ENCODE results near the gene KRT15. TPM values are rescaled to one million over a fixed set of nuclear protein-coding genes. Genes with fewer than 3 reads are reported as not detected.

Gene KRT15
- total and polyA plus RNA-seq, 10 of the 15 experiments (the other 5 are each of a cell fraction or from before 2014, with no cell fraction given) = 0.06 to 0.17 TPM; not detected in 8

DNA sequence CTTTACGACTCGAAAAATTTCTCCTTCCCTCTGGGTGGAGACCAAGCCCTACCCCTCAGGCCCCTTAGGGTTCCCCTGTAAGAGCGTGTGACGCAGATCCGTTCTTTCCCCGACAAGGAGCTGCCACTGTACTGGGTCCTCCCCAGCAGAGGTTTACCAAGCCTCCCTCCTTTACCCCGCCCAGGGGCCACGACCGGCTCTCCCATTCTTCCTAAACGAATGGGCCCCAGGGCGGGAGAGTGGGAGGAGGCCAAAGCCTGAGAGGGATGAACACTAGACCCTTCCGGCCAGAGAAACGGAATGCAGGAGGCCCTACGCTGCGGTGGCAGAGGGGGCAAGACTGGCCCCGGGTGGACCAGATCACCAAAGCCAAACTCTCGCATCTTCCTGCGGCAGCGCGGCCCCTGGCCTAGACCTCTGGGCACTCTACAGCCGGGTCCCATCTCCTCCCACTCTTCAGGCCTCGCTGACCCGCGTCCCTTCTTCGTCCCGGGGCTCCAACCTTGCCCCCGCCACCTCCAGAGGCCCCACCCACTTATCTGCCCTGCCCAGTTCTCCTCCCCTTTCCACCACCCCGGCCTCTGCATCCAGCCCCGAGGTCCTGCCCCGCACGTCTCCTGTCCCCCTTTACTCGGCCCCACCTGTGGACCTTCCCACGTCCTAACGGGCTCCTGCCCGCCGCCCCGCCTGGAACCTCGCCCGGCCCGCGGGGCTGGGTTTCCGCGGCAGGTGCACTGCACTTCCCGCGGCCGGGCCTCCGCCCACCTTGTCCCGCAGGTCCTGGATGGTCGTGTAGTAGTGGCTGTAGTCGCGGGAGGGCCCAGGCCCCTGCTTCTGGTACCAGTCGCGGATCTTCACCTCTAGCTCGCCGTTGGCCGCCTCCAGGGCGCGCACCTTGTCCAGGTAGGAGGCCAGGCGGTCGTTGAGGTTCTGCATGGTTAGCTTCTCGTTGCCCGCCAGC is 8.7 kb upstream of the KRT15 start (continued):
- TF ChIP-seq, protein P1, sequence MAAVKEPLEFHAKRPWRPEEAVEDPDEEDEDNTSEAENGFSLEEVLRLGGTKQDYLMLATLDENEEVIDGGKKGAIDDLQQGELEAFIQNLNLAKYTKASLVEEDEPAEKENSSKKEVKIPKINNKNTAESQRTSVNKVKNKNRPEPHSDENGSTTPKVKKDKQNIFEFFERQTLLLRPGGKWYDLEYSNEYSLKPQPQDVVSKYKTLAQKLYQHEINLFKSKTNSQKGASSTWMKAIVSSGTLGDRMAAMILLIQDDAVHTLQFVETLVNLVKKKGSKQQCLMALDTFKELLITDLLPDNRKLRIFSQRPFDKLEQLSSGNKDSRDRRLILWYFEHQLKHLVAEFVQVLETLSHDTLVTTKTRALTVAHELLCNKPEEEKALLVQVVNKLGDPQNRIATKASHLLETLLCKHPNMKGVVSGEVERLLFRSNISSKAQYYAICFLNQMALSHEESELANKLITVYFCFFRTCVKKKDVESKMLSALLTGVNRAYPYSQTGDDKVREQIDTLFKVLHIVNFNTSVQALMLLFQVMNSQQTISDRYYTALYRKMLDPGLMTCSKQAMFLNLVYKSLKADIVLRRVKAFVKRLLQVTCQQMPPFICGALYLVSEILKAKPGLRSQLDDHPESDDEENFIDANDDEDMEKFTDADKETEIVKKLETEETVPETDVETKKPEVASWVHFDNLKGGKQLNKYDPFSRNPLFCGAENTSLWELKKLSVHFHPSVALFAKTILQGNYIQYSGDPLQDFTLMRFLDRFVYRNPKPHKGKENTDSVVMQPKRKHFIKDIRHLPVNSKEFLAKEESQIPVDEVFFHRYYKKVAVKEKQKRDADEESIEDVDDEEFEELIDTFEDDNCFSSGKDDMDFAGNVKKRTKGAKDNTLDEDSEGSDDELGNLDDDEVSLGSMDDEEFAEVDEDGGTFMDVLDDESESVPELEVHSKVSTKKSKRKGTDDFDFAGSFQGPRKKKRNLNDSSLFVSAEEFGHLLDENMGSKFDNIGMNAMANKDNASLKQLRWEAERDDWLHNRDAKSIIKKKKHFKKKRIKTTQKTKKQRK (IDR thresholded peaks at IDR 0.05; ENCODE audit: low read depth, low read length) = no peak
- TF ChIP-seq NFYB (IDR thresholded peaks at IDR 0.05; ENCODE audit: insufficient read depth, low read depth, low read length) (no peak), SP1 (IDR thresholded peaks at IDR 0.05; ENCODE audit: low read depth, low read length) (no peak)

DNA sequence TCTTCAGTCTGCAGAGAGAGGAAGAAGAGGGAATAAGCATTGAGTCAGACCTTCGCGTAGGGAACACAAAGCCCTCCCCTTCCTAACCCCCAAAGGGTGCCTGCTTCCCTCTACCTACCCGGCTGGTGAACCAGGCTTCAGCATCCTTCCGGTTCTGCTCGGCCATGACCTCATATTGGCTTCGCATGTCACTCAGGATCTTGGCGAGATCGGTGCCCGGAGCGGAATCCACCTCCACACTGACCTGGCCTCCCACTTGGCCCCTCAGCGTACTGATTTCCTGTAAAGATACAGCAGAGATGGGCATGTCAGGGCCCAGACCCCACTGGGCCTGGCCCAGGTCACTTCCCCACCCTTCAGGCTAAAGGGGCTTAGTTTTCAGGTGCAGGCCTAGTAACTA is 5.6 kb upstream of the KRT15 start:
- no TSS peak for BruUV-seq (replicated peaks)
- no peak overlapping the region for H3K4me3 ChIP-seq
- DNase-seq (ENCODE audit: low read depth, low spot score) (no peak), ATAC-seq (no peak), FAIRE-seq (no peak)
- WGBS (ENCODE audit: insufficient coverage, insufficient replicate concordance, low lambda C conversion rate, missing lambda C conversion rate) = 59% methylated on average over 11 of the region's 11 CpGs
- intact Hi-C loops (cut with micrococcal nuclease; ENCODE audit: unreplicated experiment) = no loop called here
- peaks cover 8 to 11% of the 10 kb centered on the region in 2 experiments for H3K27me3 ChIP-seq (replicated peaks in 1 of 2; ENCODE audit: control insufficient read depth in 2 of 2, insufficient read depth in 2 of 2, low read length in 1 of 2)
- ChIA-PET CTCF (no interaction called here), POLR2A (no interaction called here), RAD21 (ENCODE audit: unreplicated experiment) (no interaction called here), SMC1A (ENCODE audit: uncharacterized antibody, unreplicated experiment) (no interaction called here)
- no peak overlapping the region for H3K4me2 ChIP-seq (ENCODE audit: control insufficient read depth, insufficient read depth)
- in situ Hi-C loops (cut with MboI) = no loop called here
- H3K9me3 ChIP-seq (replicated peaks; ENCODE audit: control insufficient read depth, insufficient read depth, low read length) = no peaks in the 10 kb centered on the region; the same call in 2 of the 3 replicates
- no peak overlapping the region for H3K9ac ChIP-seq (ENCODE audit: control insufficient read depth, insufficient read depth, low read length)
- H3K79me2 ChIP-seq (ENCODE audit: control insufficient read depth, insufficient read depth, low read length) = no peaks in the 10 kb centered on the region
- no peaks in the 10 kb centered on the region for H3K36me3 ChIP-seq (ENCODE audit: control insufficient read depth in 2 of 2, insufficient read depth in 2 of 2, low read length in 1 of 2)
- H3K27ac ChIP-seq (ENCODE audit: control insufficient read depth, insufficient read depth) = no peak overlapping the region
- H4K20me1 ChIP-seq (ENCODE audit: control insufficient read depth, insufficient read depth) = no peaks in the 10 kb centered on the region
- H3K4me1 ChIP-seq (ENCODE audit: control insufficient read depth, insufficient read depth, low read length) = no peaks in the 10 kb centered on the region
- no peak overlapping the region for H2AFZ ChIP-seq (ENCODE audit: control insufficient read depth, low read depth, low read length)
- no peak for TF ChIP-seq IKZF1 (conservative IDR thresholded peaks at IDR 0.05)
- TF ChIP-seq RELA (IDR thresholded peaks at IDR 0.05; ENCODE audit: borderline replicate concordance, partially characterized antibody) = no peak
- TF ChIP-seq HDAC2 (IDR thresholded peaks at IDR 0.05) = no peak
- TF ChIP-seq, protein P2, sequence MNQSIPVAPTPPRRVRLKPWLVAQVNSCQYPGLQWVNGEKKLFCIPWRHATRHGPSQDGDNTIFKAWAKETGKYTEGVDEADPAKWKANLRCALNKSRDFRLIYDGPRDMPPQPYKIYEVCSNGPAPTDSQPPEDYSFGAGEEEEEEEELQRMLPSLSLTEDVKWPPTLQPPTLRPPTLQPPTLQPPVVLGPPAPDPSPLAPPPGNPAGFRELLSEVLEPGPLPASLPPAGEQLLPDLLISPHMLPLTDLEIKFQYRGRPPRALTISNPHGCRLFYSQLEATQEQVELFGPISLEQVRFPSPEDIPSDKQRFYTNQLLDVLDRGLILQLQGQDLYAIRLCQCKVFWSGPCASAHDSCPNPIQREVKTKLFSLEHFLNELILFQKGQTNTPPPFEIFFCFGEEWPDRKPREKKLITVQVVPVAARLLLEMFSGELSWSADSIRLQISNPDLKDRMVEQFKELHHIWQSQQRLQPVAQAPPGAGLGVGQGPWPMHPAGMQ (IDR thresholded peaks at IDR 0.05; ENCODE audit: borderline replicate concordance) = no peak
- TF ChIP-seq, protein P3, sequence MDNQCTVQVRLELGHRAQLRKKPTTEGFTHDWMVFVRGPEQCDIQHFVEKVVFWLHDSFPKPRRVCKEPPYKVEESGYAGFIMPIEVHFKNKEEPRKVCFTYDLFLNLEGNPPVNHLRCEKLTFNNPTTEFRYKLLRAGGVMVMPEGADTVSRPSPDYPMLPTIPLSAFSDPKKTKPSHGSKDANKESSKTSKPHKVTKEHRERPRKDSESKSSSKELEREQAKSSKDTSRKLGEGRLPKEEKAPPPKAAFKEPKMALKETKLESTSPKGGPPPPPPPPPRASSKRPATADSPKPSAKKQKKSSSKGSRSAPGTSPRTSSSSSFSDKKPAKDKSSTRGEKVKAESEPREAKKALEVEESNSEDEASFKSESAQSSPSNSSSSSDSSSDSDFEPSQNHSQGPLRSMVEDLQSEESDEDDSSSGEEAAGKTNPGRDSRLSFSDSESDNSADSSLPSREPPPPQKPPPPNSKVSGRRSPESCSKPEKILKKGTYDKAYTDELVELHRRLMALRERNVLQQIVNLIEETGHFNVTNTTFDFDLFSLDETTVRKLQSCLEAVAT (IDR thresholded peaks at IDR 0.05) = no peak
- TF ChIP-seq, protein P4, sequence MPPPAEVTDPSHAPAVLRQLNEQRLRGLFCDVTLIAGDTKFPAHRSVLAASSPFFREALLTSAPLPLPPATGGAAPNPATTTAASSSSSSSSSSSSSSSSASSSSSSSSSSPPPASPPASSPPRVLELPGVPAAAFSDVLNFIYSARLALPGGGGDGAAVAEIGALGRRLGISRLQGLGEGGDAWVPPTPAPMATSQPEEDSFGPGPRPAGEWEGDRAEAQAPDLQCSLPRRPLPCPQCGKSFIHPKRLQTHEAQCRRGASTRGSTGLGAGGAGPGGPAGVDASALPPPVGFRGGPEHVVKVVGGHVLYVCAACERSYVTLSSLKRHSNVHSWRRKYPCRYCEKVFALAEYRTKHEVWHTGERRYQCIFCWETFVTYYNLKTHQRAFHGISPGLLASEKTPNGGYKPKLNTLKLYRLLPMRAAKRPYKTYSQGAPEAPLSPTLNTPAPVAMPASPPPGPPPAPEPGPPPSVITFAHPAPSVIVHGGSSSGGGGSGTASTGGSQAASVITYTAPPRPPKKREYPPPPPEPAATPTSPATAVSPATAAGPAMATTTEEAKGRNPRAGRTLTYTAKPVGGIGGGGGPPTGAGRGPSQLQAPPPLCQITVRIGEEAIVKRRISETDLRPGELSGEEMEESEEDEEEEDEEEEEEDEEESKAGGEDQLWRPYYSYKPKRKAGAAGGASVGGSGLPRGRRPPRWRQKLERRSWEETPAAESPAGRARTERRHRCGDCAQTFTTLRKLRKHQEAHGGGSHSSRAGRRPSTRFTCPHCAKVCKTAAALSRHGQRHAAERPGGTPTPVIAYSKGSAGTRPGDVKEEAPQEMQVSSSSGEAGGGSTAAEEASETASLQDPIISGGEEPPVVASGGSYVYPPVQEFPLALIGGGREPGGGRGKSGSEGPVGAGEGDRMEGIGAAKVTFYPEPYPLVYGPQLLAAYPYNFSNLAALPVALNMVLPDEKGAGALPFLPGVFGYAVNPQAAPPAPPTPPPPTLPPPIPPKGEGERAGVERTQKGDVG (CRISPR knock-in tag; IDR thresholded peaks at IDR 0.05) = no peak

All from GM12878 (cell line).